ENCODE measurements around the gene TRIO.

GRCh38 chr5:14213253-14213652 is 70.1 kb downstream of the TRIO start:
- TF ChIP-seq SP1 (IDR thresholded peaks at IDR 0.05) (no peak), ARNT (IDR thresholded peaks at IDR 0.05) (no peak), NFRKB (IDR thresholded peaks at IDR 0.05) (no peak), FOXM1 (IDR thresholded peaks at IDR 0.05; ENCODE audit: borderline replicate concordance) (no peak), ZNF384 (IDR thresholded peaks at IDR 0.05) (no peak), LEF1 (IDR thresholded peaks at IDR 0.05; ENCODE audit: borderline replicate concordance) (no peak), HDGF (IDR thresholded peaks at IDR 0.05; ENCODE audit: borderline replicate concordance) (no peak)
